ENCODE measurements around the gene IGSF21.

Gene IGSF21

DNA sequence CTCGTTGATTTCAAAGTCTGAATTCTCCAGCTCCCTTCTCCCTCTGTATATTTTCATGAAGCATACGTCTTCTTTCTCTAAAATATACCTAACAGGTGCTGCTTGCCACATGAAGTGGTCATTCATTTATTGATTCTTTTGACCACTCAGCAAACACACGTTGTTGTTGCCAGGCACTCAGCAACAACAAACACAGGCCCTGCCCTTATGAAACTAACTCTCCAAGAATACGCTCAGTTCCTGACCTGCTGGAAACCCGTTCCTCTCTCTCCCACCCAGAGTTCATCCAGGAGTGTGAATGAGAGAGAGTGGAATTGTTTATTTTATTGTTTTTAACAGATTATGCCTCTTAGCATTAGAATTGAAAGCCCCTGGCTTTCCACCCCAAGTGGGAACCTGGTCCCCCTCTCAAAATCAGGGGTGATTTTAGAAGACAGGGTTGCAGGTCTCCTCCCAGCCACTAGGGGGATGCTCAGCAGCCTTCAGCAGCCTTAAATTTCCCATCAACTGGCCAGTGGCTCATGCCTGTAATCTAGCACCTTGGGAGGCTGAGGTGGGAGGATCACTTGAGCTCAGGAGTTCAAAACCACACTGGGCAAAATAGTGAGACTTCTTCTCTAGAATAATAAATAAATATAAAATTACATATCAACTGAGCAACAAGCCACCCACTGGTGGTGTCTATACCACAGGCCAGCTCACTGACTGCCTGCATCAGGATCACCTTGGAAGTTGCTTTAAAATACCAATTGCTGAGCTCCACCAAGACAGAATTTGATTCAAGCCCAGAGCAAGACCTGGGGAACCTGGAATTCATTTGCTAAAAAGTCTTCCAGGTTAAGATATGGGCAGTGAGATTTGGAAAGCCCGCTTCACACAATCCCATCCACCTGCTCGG lies 192.1 kb downstream of the IGSF21 start:
- DNase-seq (ENCODE audit: low read depth), result no peak

GRCh38 chr1:18300376-18300775 lies 192.8 kb downstream of the IGSF21 start:
- no peak for DNase-seq (ENCODE audit: low read depth)

DNA sequence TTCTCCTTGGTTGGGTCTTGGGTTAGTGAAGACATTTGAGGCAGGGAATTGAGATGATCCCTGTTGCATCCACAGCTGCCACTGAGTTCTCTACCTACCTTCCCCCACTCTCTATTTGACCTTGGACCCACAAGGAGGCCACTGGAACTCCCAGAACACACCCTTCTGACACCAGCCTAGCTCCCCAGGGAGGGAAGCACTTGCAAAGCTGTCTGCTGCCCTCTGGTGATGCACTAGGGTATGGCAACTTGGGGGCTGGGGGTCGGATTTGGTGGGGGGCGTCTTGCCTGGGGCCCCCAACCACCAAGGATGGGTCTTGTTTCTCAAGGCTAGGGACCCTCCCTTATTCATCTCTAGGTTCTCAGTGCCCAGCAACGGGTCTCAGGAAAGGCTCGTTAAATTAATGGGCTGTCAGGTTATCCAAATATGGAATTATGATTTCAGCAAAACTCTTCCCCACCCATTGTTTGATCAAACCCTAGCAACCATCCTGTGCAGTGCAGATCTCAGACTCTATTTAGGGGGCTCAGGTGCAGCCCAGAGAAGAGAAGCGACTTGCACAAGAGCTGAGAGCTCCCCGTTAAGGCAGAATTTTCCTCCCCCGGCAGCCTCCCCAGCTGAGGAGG lies 195.3 kb downstream of the IGSF21 start:
- no peak for DNase-seq (ENCODE audit: low read depth)

DNA sequence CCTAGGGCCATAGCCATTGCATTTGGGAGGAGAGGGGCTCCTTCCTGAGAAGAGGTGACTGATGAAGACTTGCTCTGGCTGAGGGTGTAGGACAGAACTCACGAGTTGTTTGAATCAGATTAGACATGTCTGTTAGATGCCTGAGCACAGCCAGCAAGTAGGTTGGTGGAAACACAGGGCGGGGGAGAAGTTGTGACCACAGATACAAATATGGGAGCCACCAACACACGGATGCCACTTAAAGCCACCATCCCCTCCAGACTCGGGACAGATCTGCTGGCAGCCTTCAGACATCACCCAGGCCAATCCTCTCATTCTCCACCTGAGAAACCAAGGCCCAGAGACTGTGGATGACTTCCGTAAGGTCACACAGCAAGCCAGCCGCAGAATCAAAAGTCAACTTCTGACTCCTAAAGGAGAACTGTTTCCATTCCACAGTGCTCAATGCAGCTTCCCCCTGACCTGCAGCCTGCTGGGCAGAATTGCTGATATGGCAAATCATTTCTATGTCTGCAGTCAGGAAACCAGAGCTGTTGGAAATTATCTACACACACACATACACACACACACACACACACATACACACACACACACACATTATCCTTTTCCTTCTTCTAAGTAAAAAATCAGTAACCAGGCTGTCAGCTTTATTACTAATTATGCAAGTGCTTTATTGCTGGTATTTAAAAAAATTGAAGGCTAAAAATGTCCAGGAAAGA lies 196.7 kb downstream of the IGSF21 start:
- DNase-seq (ENCODE audit: low read depth), result no peak

- DNase-seq (ENCODE audit: low read depth), result no peak
Measured at GRCh38 chr1:18305182-18305795, 197.7 kb downstream of the IGSF21 start.

GRCh38 chr1:18307329-18307898 lies 199.8 kb downstream of the IGSF21 start:
- DNase-seq (ENCODE audit: low read depth), result no peak

- DNase-seq (ENCODE audit: low read depth), result no peak
Measured at GRCh38 chr1:18309552-18310155, 202.1 kb downstream of the IGSF21 start.

- no peak for DNase-seq (ENCODE audit: low read depth)
Measured at GRCh38 chr1:18312961-18313360, 205.4 kb downstream of the IGSF21 start.

GRCh38 chr1:18313523-18313922 lies 205.9 kb downstream of the IGSF21 start:
- no peak for DNase-seq (ENCODE audit: low read depth)

DNA sequence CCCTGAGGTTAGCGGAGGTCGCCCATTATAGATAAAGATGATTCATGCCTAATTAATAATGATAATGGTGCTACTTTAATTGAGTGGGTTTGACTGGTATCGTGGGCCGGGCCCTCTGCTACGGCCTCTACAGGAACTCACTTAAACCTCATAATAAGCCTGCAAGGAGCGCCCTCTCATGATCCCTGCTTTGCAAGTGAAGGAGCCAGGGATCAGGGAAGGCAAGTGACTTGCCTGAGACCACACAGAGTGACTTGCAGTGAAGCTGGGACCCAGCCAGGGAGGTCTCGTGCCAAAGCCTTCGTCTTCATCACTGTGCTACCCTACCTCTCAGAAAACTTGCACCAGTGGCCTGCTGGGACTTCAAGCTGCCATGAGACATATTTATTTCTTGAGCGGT lies 206.8 kb downstream of the IGSF21 start:
- DNase-seq (ENCODE audit: low read depth), result no peak

DNA sequence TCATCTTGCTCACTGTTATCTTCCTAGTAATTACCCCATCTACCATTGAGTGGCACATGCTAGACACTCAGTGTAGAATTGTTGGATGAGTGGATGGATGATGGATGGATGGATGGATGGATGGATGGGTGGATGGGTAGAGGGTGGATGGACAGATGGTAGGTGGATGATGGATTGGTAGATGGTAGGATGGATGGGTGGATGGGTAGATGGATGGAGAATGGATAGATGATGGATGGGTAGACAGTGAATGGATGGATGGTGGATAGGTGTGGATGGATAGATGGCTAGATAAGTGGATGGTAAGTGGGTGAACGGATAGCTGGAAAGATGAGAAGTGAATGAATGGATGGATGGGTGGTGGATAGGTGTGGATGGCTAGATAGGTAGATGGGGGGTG lies 207.9 kb downstream of the IGSF21 start:
- no peak for DNase-seq (ENCODE audit: low read depth)

- DNase-seq (ENCODE audit: low read depth), result no peak
Measured at GRCh38 chr1:18316764-18317163, 209.2 kb downstream of the IGSF21 start.

GRCh38 chr1:18319099-18319498 lies 211.5 kb downstream of the IGSF21 start:
- DNase-seq (ENCODE audit: low read depth), result no peak

- DNase-seq (ENCODE audit: low read depth), result no peak
Measured at GRCh38 chr1:18320051-18320450, 212.5 kb downstream of the IGSF21 start.

GRCh38 chr1:18322368-18323032 lies 214.9 kb downstream of the IGSF21 start:
- DNase-seq (ENCODE audit: low read depth), result no peak

DNA sequence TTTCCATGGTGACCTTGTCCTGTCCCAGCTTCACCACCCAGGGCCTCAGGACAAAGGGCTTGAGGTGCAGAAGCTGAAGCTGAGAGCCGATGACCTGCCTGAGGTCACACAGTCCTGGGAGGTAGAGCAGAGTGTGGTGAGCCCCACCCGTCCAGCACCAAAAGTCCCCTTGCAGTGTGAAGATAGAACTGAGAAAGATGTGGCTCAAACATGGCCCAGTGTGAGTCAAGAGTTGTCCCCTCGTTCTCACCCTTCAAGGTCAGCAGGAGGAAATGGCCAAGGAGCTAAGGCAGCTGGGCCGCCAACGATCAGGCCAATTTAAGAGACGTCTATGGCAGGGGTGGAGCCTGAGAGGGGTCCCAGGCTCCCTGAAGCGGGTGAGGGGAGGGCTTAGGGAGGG lies 215.7 kb downstream of the IGSF21 start:
- no peak for DNase-seq (ENCODE audit: low read depth)

GRCh38 chr1:18324246-18324645 lies 216.6 kb downstream of the IGSF21 start:
- DNase-seq (ENCODE audit: low read depth), result no peak

DNA sequence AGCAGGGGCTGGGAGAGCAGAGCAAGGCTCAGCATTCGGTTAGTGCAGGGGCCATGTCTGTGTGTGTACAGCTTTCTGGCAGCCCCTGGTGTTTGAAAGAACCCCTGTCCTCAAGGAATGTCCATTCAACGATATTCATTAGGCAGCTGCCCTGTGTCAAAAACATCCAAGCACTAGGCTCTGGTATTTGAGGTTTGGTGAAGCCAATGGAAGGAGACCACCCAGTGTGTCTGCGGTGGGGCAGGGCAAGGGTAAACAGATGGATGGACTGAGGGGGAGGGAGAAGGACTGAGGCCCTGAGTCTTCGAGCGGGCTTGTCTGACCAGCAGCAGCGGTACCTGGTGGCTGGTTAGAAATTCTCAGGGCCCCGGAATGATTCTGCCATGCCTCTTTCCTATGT lies 217.5 kb downstream of the IGSF21 start:
- no peak for DNase-seq (ENCODE audit: low read depth)

- DNase-seq (ENCODE audit: low read depth), result no peak
Measured at GRCh38 chr1:18326211-18326897, 218.8 kb downstream of the IGSF21 start.

- no peak for DNase-seq (ENCODE audit: low read depth)
Measured at GRCh38 chr1:18327650-18328049, 220.1 kb downstream of the IGSF21 start.
